BE2C (cell line): ENCODE data around the gene CHKA.

Experiments used
- DNase-seq: peaks from one replicate; pipeline ENCODE4 v3.0.0-alpha.2; 2020
- H3K27me3 ChIP-seq: fragments of 250-450 bp; sonication (Bioruptor Pico); 2 replicates; pipeline ENCODE4 v1.5.1; 2020; ENCODE audit warnings: mild to moderate bottlenecking
- H3K36me3 ChIP-seq: fragments of 250-450 bp; sonication (Bioruptor Pico); 2 replicates; pipeline ENCODE4 v1.5.1; 2020; ENCODE audit warnings: mild to moderate bottlenecking
- H3K4me1 ChIP-seq: fragments of 250-450 bp; sonication (Bioruptor Pico); 2 replicates; pipeline ENCODE4 v1.5.1; 2020
- H3K4me3 ChIP-seq: 2 replicates; pipeline ENCODE4 v1.5.1; 2011; ENCODE audit warnings: low read depth, low read length
- H3K9me3 ChIP-seq: fragments of 250-450 bp; sonication (Bioruptor Pico); 2 replicates; pipeline ENCODE4 v1.5.1; 2020
- CTCF ChIP-seq: IDR thresholded peaks from 2 replicates; pipeline ENCODE4 v1.5.1; 2012; ENCODE audit warnings: mild to moderate bottlenecking, low read depth, low read length

CHKA gene

GRCh38 chr11:68158580-68158979 is 37.4 kb upstream of the CHKA start:
- Histone ChIP-seq H3K36me3 (peaks cover 19% of the 10 kb centered on the region), H3K4me1 (no peaks in the 10 kb centered on the region), H3K4me3 (no peak overlapping the region), H3K9me3 (no peaks in the 10 kb centered on the region), H3K27me3 (no peaks in the 10 kb centered on the region)
- no peak for TF ChIP-seq CTCF
- no peak for DNase-seq

- TF ChIP-seq CTCF, result no peak
- Histone ChIP-seq H3K27me3 (no peaks in the 10 kb centered on the region), H3K4me1 (no peaks in the 10 kb centered on the region), H3K4me3 (no peak overlapping the region), H3K36me3 (peaks cover 12% of the 10 kb centered on the region), H3K9me3 (no peaks in the 10 kb centered on the region)
- DNase-seq, result no peak
These were observed 32.6 kb upstream of the CHKA start for GRCh38 chr11:68153742-68154141.

GRCh38 chr11:68150037-68150436 is 28.8 kb upstream of the CHKA start:
- H3K36me3 ChIP-seq, result no peaks in the 10 kb centered on the region
- no peak for DNase-seq

GRCh38 chr11:68149417-68149816 is 28.2 kb upstream of the CHKA start:
- H3K36me3 ChIP-seq, result no peaks in the 10 kb centered on the region
- no peaks in the 10 kb centered on the region for H3K9me3 ChIP-seq
- no peaks in the 10 kb centered on the region for H3K27me3 ChIP-seq
- DNase-seq, result no peak
- H3K4me3 ChIP-seq, result no peak overlapping the region
- TF ChIP-seq CTCF, result no peak
- H3K4me1 ChIP-seq, result peaks cover 12% of the 10 kb centered on the region

More at GRCh38 chr11:68150037-68150436, 28.8 kb upstream of the CHKA start:
- Histone ChIP-seq H3K4me1 (peaks cover 12% of the 10 kb centered on the region), H3K27me3 (no peaks in the 10 kb centered on the region), H3K9me3 (no peaks in the 10 kb centered on the region), H3K4me3 (no peak overlapping the region)
- TF ChIP-seq CTCF, result no peak

- no peak for TF ChIP-seq CTCF
- no peak overlapping the region for H3K4me3 ChIP-seq
- no peaks in the 10 kb centered on the region for H3K36me3 ChIP-seq
- DNase-seq, result no peak
- H3K4me1 ChIP-seq, result peaks cover 12% of the 10 kb centered on the region
- no peaks in the 10 kb centered on the region for H3K27me3 ChIP-seq
- no peaks in the 10 kb centered on the region for H3K9me3 ChIP-seq
These were observed 27.7 kb upstream of the CHKA start for GRCh38 chr11:68148879-68149278.

- H3K4me1 ChIP-seq, result peaks cover 12% of the 10 kb centered on the region
- H3K36me3 ChIP-seq, result no peaks in the 10 kb centered on the region
- H3K4me3 ChIP-seq, result no peak overlapping the region
These were observed 27.1 kb upstream of the CHKA start for GRCh38 chr11:68148071-68148805.

More at GRCh38 chr11:68148071-68148805, 27.1 kb upstream of the CHKA start:
- no peak for TF ChIP-seq CTCF
- no peak for DNase-seq
- Histone ChIP-seq H3K9me3 (no peaks in the 10 kb centered on the region), H3K27me3 (no peaks in the 10 kb centered on the region)
